ENCODE measurements around the gene TMEM184A. TPM values are rescaled to one million over a fixed set of nuclear protein-coding genes. Genes with fewer than 3 reads are reported as not detected.

Gene TMEM184A
- total RNA-seq, 1 donor from 2014 or later = not detected

DNA sequence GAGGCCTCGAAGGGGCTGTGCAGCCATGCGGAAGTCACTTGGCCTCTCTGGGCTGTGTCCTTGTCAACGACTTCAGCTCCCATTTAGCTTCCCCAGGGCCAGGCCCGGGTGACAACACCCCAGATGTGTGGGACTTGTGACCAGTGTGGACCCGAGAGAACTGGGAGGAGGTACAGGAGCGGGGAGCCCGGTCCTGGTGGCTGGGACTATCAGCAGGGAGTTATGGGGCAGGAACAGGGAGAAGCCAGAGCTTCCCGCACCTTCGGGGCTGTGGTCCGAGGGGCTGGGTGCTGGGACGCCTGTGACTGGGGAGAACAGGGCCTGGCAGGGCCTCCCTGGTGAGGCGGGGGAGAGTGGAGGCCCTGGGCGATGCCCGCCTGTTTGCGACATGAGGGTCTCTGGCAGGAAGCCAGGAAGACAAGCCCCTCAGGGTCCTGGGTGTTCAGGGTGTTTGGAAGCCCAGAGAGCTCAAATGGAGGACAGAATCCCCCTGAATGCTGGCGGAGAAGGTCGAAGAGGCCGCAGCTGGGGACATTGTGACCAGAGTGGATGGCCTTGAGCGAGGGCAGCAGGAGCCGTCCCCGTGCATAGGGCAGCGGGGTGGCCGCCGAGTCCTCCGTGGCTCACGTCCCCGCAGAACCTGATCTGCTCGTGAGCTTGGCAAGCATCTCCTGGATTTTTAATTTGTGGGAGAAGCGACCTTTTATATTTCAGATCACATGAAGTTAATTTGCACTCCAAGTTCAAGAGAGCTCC is 43.8 kb upstream of the TMEM184A start:
- TF ChIP-seq, protein P1, sequence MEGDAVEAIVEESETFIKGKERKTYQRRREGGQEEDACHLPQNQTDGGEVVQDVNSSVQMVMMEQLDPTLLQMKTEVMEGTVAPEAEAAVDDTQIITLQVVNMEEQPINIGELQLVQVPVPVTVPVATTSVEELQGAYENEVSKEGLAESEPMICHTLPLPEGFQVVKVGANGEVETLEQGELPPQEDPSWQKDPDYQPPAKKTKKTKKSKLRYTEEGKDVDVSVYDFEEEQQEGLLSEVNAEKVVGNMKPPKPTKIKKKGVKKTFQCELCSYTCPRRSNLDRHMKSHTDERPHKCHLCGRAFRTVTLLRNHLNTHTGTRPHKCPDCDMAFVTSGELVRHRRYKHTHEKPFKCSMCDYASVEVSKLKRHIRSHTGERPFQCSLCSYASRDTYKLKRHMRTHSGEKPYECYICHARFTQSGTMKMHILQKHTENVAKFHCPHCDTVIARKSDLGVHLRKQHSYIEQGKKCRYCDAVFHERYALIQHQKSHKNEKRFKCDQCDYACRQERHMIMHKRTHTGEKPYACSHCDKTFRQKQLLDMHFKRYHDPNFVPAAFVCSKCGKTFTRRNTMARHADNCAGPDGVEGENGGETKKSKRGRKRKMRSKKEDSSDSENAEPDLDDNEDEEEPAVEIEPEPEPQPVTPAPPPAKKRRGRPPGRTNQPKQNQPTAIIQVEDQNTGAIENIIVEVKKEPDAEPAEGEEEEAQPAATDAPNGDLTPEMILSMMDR (IDR thresholded peaks at IDR 0.05) = no peak
- DNase-seq (ENCODE audit: low spot score in 2 of 2) = no peak
- no peaks in the 10 kb centered on the region for H3K36me3 ChIP-seq
- H3K4me3 ChIP-seq = no peak overlapping the region
- H3K27me3 ChIP-seq = no peaks in the 10 kb centered on the region
- H3K27ac ChIP-seq = no peak overlapping the region
- intact Hi-C loops (cut with DNase I) = no loop called here
- no peaks in the 10 kb centered on the region for H3K9me3 ChIP-seq
- H3K4me1 ChIP-seq = no peaks in the 10 kb centered on the region

DNA sequence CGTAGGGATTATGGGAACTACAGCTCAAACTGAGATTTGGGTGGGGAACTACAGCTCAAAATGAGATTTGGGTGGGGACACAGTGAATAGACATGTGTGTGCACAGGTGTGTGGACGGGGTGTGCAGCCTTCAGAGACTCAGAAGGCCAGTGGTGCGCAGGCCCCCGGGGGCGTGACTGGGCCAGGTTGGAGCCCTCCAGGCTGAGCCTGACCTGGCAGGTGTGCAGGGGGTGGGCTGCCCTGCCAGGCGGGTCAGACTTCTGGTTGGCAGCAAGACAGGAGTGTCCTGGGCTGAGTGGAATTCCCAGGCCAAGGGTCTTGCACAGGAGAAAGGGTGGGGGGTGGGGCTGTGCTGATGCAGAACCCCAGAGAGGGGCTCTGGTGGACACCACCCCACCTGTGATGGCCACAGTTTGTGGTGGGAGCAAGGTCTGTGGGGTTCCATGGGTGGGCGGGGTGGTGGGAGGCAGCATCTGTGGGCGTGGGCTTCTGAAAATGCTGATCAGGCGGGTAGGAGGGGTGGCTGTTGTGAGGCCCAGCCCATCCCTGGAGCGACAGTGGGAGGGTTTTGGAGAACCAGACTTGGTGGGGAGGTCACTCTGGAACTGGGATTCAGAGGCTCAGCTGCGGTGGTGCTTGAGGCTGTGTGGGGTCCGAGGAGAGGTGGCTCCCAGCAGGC is 43.1 kb upstream of the TMEM184A start:
- TF ChIP-seq, protein P1 (IDR thresholded peaks at IDR 0.05) = no peak
- Histone ChIP-seq H3K4me1 (no peaks in the 10 kb centered on the region), H3K9me3 (no peaks in the 10 kb centered on the region), H3K27me3 (no peaks in the 10 kb centered on the region), H3K36me3 (no peaks in the 10 kb centered on the region), H3K27ac (no peak overlapping the region), H3K4me3 (no peak overlapping the region)
- intact Hi-C loops (cut with DNase I) = no loop called here
- no peak for DNase-seq (ENCODE audit: low spot score in 2 of 2)

DNA sequence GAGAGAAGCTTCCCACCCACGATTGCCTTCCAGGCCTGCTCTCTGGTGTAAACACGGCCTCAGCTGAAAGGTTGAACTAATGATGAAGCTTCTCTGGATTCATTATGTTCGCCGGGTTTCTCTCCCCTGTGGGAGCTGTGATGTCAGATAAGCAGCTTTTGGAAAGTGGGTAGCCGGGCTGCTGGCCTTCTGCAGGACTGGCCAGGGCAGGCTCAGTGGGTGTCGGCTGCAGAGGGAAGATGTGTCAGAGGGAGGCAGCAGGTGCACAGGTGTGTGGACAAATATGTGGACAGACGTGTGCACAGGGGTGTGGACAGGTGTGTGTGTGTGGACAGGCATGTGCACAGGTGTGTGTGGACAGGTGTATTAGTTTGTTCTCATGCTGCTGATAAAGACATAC is 42.3 kb upstream of the TMEM184A start:
- Histone ChIP-seq H3K36me3 (no peaks in the 10 kb centered on the region), H3K27ac (no peak overlapping the region), H3K4me1 (no peaks in the 10 kb centered on the region), H3K27me3 (no peaks in the 10 kb centered on the region), H3K9me3 (no peaks in the 10 kb centered on the region), H3K4me3 (no peak overlapping the region)
- DNase-seq (ENCODE audit: low spot score in 2 of 2) = no peak
- intact Hi-C loops (cut with DNase I) = no loop called here
- TF ChIP-seq, protein P1 (IDR thresholded peaks at IDR 0.05) = no peak

DNA sequence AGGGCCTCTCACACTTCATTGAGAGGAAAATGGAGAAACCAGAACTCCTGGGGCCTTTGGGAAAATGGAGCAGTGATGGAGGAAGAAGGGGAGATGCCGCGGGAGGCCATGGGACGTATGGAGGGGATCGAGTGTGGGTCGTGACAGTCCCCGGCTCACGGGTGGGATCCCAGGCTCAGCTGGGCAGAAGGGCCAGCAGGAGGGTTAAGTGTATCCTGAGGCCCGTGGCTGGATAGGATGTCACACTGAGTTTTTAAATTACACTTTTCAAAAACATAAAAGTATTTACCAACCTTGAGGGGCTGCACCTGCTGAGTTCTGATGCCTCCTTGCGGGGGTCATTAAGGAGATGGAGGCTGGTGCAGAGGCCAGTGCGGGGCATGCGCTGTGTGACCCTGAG is 41.8 kb upstream of the TMEM184A start:
- H3K27ac ChIP-seq = no peak overlapping the region
- no peaks in the 10 kb centered on the region for H3K36me3 ChIP-seq
- intact Hi-C loops (cut with DNase I) = no loop called here
- TF ChIP-seq, protein P1 (IDR thresholded peaks at IDR 0.05) = no peak
- no peak for DNase-seq (ENCODE audit: low spot score in 2 of 2)
- H3K4me3 ChIP-seq = no peak overlapping the region
- no peaks in the 10 kb centered on the region for H3K4me1 ChIP-seq
- no peaks in the 10 kb centered on the region for H3K27me3 ChIP-seq
- H3K9me3 ChIP-seq = no peaks in the 10 kb centered on the region

DNA sequence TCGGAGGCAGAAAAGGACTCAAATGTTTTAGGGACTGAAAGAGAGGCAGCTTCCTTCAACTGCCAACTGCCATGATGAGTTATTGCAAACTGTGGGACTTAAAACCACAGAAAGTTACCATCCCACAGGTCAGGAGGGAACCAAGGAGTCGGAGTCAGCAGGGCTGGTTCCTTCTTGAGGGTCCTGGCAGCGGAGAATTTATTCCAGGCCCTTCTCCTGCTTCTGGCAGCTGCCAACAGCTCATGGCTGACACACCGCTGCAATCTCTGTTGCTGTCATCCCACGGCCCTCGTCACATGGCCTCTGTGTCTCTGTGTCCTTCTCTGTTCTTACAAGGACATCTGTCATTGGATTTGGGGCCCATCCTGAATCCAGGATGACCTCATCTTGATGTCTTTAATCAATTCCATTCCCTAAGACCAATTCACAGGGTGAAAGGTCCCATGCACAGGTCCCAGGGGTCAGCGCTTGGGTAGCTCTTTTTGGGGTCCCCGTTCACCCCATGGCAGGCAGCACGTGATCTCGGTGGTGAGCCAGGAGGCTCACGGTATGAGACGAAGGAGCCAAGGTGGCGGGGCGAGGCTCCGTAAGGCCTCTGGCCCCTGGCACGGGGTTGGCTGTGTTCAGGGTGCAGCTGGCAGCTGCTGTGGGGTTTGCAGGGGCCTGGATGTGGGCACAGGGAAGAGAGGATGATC is 41.2 kb upstream of the TMEM184A start:
- Histone ChIP-seq H3K27me3 (no peaks in the 10 kb centered on the region), H3K4me1 (no peaks in the 10 kb centered on the region), H3K36me3 (no peaks in the 10 kb centered on the region), H3K4me3 (no peak overlapping the region), H3K27ac (no peak overlapping the region), H3K9me3 (no peaks in the 10 kb centered on the region)
- no peak for DNase-seq (ENCODE audit: low spot score in 2 of 2)
- intact Hi-C loops (cut with DNase I) = no loop called here
- TF ChIP-seq, protein P1 (IDR thresholded peaks at IDR 0.05) = no peak
